CD4-positive, alpha-beta T cell (primary cell): ENCODE data around the gene SRA1. TPM values are rescaled to one million over a fixed set of nuclear protein-coding genes. Genes with fewer than 3 reads are reported as not detected.

ENCODE experiments used
- ATAC-seq: fragments of 200-7000 bp; cut with Tn5 transposase; one replicate; pipeline ENCODE4 v1.10.0; 2022; ENCODE audit warnings: mild to moderate bottlenecking; ENCODE audit not compliant: poor library complexity
- CTCF ChIA-PET: fragments of 350-600 bp; sonication (Branson Sonifier 250); formaldehyde crosslinking; loops from one replicate; lab custom pipeline; 2021; ENCODE audit warnings: antibody characterized with exemption, inconsistent platforms; lab: Charles Lee
- POLR2A ChIA-PET: fragments of 350-600 bp; sonication (Branson Sonifier 250); formaldehyde crosslinking; loops from one replicate; lab custom pipeline; 2021; ENCODE audit warnings: antibody characterized with exemption, inconsistent platforms; lab: Charles Lee
- DNase-seq, 14 experiments: peaks; one replicate each; pipeline ENCODE4 v3.0.0-alpha.2; 2013 to 2020; ENCODE audit warnings: mixed read lengths in 2 of 14
- H3K27ac ChIP-seq, 2 donors: one replicate each; pipeline versions ENCODE4 v1.5.1 to v1.7.0; 2013; ENCODE audit warnings: low read length in 2 of 2, low read depth in 1 of 2, mild to moderate bottlenecking in 1 of 2
- H3K27me3 ChIP-seq, 2 experiments: 1 replicate in 1 of 2; 2 replicates in 1 of 2; pipeline versions ENCODE4 v1.6.1 to v1.7.0; 2013; ENCODE audit warnings: low read length in 2 of 2, control low read depth in 1 of 2, mild to moderate bottlenecking in 1 of 2, moderate library complexity in 1 of 2; ENCODE audit not compliant: insufficient read depth in 2 of 2, control insufficient read depth in 1 of 2
- H3K36me3 ChIP-seq: one replicate; pipeline ENCODE4 v1.6.1; 2013; ENCODE audit warnings: low read length, control low read depth; ENCODE audit not compliant: insufficient read depth
- H3K4me1 ChIP-seq: one replicate; pipeline ENCODE4 v1.6.1; 2013; ENCODE audit warnings: low read length, control low read depth; ENCODE audit not compliant: insufficient read depth
- H3K4me3 ChIP-seq: one replicate; pipeline ENCODE4 v1.5.1; 2013; ENCODE audit warnings: mild to moderate bottlenecking, low read length, moderate library complexity
- H3K9me3 ChIP-seq, 2 experiments: 1 replicate in 1 of 2; 2 replicates in 1 of 2; pipeline versions ENCODE4 v1.6.1 to v1.7.0; 2013; ENCODE audit warnings: low read length in 2 of 2, mild to moderate bottlenecking in 2 of 2, control low read depth in 1 of 2, moderate library complexity in 1 of 2; ENCODE audit not compliant: control insufficient read depth in 1 of 2, insufficient read depth in 1 of 2
- H3K27ac Mint-ChIP-seq: one replicate; pipeline ENCODE4 v1.8.0; 2020; ENCODE audit warnings: mixed read lengths
- H3K27me3 Mint-ChIP-seq: one replicate; pipeline ENCODE4 v1.8.0; 2021; ENCODE audit warnings: mixed read lengths
- H3K36me3 Mint-ChIP-seq: one replicate; pipeline ENCODE4 v1.8.0; 2021; ENCODE audit warnings: low read depth, mixed read lengths
- H3K4me1 Mint-ChIP-seq: one replicate; pipeline ENCODE4 v1.8.0; 2021; ENCODE audit warnings: low read depth, mixed read lengths
- H3K4me3 Mint-ChIP-seq: one replicate; pipeline ENCODE4 v1.8.0; 2020; ENCODE audit warnings: mild to moderate bottlenecking, mixed read lengths
- H3K9me3 Mint-ChIP-seq: one replicate; pipeline ENCODE4 v1.8.0; 2020; ENCODE audit warnings: mixed read lengths
- intact Hi-C, 2 experiments: fragments of 100-400 bp; cut with DNase I in 1 of 2; cut with micrococcal nuclease in 1 of 2; formaldehyde crosslinking; loops; one replicate each; pipeline versions ENCODE4 v1.15.1 to v1.9.0; 2023 to 2025; cut with DNase I, micrococcal nuclease
- total RNA-seq, 174 experiments: library from RNA in 2 of 174; stranded (reverse) in 2 of 174; gene quantifications; one replicate each; pipeline ENCODE4 v1.2.3 and lab custom pipeline; 2021 to 2026
- TF ChIP-seq, protein P1 (sequence below): fragments of 200-600 bp; IDR thresholded peaks from one replicate; pipeline ENCODE4 v1.8.0; 2022; ENCODE audit warnings: antibody characterized with exemption, mild to moderate bottlenecking

Gene SRA1
- total RNA-seq, 2 experiments from 2014 or later, result 30.9 to 31.6 TPM

- no peak overlapping the region for H3K27ac Mint-ChIP-seq
- H3K4me1 Mint-ChIP-seq, result peaks cover 56% of the 10 kb centered on the region
- H3K9me3 Mint-ChIP-seq, result no peaks in the 10 kb centered on the region
- Histone ChIP-seq H3K27me3 (no peaks in the 10 kb centered on the region), H3K4me3 (no peak overlapping the region), H3K27ac (no peak overlapping the region), H3K4me1 (peaks cover 49% of the 10 kb centered on the region), H3K9me3 (no peaks in the 10 kb centered on the region), H3K36me3 (peaks cover 13% of the 10 kb centered on the region)
- POLR2A ChIA-PET, result interaction anchor here (1.2 to 8.9 kb wide), 2 partner anchors 12 to 159 kb away, joined by 4 to 87 read pairs; partner anchors contain the start of genes ANKHD1 and EIF4EBP3
- intact Hi-C loops, result loop anchor here (5.0 to 10.0 kb wide), 3 partner anchors 152 to 385 kb away; partner anchors contain the start of genes CYSTM1 (in 1 of the 2) and PFDN1 (in 1 of the 2)
- H3K4me3 Mint-ChIP-seq, result no peak overlapping the region
- H3K27me3 Mint-ChIP-seq, result no peaks in the 10 kb centered on the region
- CTCF ChIA-PET, result no interaction called here
- TF ChIP-seq, protein P1, sequence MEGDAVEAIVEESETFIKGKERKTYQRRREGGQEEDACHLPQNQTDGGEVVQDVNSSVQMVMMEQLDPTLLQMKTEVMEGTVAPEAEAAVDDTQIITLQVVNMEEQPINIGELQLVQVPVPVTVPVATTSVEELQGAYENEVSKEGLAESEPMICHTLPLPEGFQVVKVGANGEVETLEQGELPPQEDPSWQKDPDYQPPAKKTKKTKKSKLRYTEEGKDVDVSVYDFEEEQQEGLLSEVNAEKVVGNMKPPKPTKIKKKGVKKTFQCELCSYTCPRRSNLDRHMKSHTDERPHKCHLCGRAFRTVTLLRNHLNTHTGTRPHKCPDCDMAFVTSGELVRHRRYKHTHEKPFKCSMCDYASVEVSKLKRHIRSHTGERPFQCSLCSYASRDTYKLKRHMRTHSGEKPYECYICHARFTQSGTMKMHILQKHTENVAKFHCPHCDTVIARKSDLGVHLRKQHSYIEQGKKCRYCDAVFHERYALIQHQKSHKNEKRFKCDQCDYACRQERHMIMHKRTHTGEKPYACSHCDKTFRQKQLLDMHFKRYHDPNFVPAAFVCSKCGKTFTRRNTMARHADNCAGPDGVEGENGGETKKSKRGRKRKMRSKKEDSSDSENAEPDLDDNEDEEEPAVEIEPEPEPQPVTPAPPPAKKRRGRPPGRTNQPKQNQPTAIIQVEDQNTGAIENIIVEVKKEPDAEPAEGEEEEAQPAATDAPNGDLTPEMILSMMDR, result no peak
- peaks cover 39% of the 10 kb centered on the region for H3K36me3 Mint-ChIP-seq
- DNase-seq (peak in 1 of 14 experiments; percentile 20), ATAC-seq (no peak)
These were observed 3.0 kb upstream of the SRA1 start for GRCh38 chr5:140560227-140560626.

GRCh38 chr5:140558542-140558941 is 1.3 kb upstream of the SRA1 start:
- Mint-ChIP-seq H3K27ac (peak overlapping the region; percentile 81), H3K27me3 (no peaks in the 10 kb centered on the region), H3K9me3 (no peaks in the 10 kb centered on the region), H3K4me1 (peaks cover 54% of the 10 kb centered on the region), H3K36me3 (peaks cover 31% of the 10 kb centered on the region), H3K4me3 (peak overlapping the region; percentile 92)
- Histone ChIP-seq H3K27ac (no peak overlapping the region), H3K9me3 (no peaks in the 10 kb centered on the region), H3K4me1 (peaks cover 45% of the 10 kb centered on the region), H3K4me3 (no peak overlapping the region), H3K27me3 (no peaks in the 10 kb centered on the region), H3K36me3 (peaks cover 13% of the 10 kb centered on the region)
- DNase-seq (peak in 1 of 14 experiments; percentile 12), ATAC-seq (no peak)
- ChIA-PET POLR2A (interaction anchor here (8.9 kb wide), 1 partner anchor 11 kb away, joined by 87 read pairs; the partner anchor contains the start of gene EIF4EBP3), CTCF (interaction anchor here (1.1 kb wide), 1 partner anchor 11 kb away, joined by 4 read pairs; the partner anchor contains the start of gene EIF4EBP3)
- intact Hi-C loops, result no loop called here
- TF ChIP-seq, protein P1, result no peak

GRCh38 chr5:140557965-140558364 is 692 bp upstream of the SRA1 start:
- H3K4me3 ChIP-seq, result peak overlapping the region; percentile 89
- peaks cover 40% of the 10 kb centered on the region for H3K4me1 ChIP-seq
- Mint-ChIP-seq H3K4me3 (peak overlapping the region; percentile 92), H3K9me3 (no peaks in the 10 kb centered on the region), H3K27ac (peak overlapping the region; percentile 81), H3K27me3 (no peaks in the 10 kb centered on the region), H3K4me1 (peaks cover 54% of the 10 kb centered on the region), H3K36me3 (peaks cover 37% of the 10 kb centered on the region)
- peak overlapping the region; percentile 90 to 94 for H3K27ac ChIP-seq
- ChIA-PET POLR2A (interaction anchor here (1.1 to 1.4 kb wide), 8 partner anchors 9 to 153 kb away, joined by 3 to 43 read pairs (median 6); partner anchors contain the start of genes CD14, EIF4EBP3, IK and NDUFA2), CTCF (interaction anchor here (1.1 to 2.4 kb wide), 2 partner anchors 10 kb away, joined by 4 to 14 read pairs; partner anchors contain the start of gene EIF4EBP3)
- intact Hi-C loops, result no loop called here
- ATAC-seq (no peak), DNase-seq (no peak)
- no peaks in the 10 kb centered on the region for H3K9me3 ChIP-seq
- H3K27me3 ChIP-seq, result no peaks in the 10 kb centered on the region
- TF ChIP-seq, protein P1, result no peak
- peaks cover 16% of the 10 kb centered on the region for H3K36me3 ChIP-seq
